T-helper 1 cell treated with Interleukin-12 subunit alpha and Interleukin-12 subunit beta and Interleukin-4 antibody, amounts not matched to agents 30 μg/mL and 1 μg/mL, for 36 hours (primary cell): ENCODE data around the gene RPIA.
"Not testable (repeated sequence)": the region's sequence is repeated elsewhere in the genome, so short reads cannot be mapped to it uniquely, and the experiment has no call there.

Experiments used
- H3K27ac Mint-ChIP-seq: one replicate; pipeline ENCODE4 v1.8.0; 2021; ENCODE audit warnings: mild to moderate bottlenecking, mixed read lengths
- H3K27me3 Mint-ChIP-seq: one replicate; pipeline ENCODE4 v1.8.0; 2021; ENCODE audit warnings: low read depth, mixed read lengths
- H3K36me3 Mint-ChIP-seq: one replicate; pipeline ENCODE4 v1.8.0; 2021; ENCODE audit warnings: low read depth, mixed read lengths
- H3K4me1 Mint-ChIP-seq: one replicate; pipeline ENCODE4 v1.8.0; 2021; ENCODE audit warnings: low read depth, mixed read lengths
- H3K4me3 Mint-ChIP-seq: one replicate; pipeline ENCODE4 v1.8.0; 2021; ENCODE audit warnings: mild to moderate bottlenecking, moderate library complexity, mixed read lengths
- H3K9me3 Mint-ChIP-seq: one replicate; pipeline ENCODE4 v1.8.0; 2021; ENCODE audit warnings: mixed read lengths

The RPIA gene

DNA sequence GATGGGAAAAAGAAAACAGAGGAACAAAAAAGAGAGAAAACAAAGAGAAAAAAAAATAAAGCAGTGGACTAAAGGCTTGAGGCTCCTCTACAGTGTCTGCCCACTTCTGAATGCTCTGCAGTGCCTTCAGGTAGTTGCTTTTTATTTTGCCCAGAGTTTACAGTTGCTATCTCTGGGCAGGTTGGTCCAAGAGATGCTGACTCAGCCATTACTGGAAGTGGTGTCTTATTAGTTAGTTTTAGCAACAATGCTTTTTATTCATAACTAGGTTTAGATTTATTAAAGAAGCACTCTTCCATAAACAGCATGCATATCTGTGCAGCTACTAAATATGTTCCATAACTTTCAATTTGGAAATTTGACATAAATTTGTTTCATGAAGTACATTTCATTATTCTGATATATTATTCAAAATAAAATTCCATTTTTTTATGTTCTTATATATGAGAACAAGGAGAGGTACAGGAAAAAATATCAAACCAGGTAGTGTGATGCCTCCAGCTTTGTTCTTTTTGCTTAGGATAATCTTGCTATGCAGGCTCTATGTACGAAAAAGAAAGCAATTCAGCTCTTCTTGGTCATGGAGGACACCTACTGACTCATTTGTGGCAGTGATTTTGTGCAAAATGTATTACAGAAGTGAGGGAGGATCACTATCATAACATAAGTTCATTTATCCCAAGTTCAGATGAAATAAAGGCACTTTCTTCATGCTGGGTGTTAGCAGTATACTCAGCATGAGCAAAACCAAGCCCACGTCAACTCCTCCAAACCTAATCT is 69.5 kb downstream of the RPIA start:
- Mint-ChIP-seq H3K27me3 (peaks cover 15% of the 10 kb centered on the region), H3K36me3 (peaks cover 12% of the 10 kb centered on the region), H3K27ac (no peak overlapping the region), H3K9me3 (peaks cover 17% of the 10 kb centered on the region), H3K4me1 (peaks cover 4% of the 10 kb centered on the region), H3K4me3 (no peak overlapping the region)

DNA sequence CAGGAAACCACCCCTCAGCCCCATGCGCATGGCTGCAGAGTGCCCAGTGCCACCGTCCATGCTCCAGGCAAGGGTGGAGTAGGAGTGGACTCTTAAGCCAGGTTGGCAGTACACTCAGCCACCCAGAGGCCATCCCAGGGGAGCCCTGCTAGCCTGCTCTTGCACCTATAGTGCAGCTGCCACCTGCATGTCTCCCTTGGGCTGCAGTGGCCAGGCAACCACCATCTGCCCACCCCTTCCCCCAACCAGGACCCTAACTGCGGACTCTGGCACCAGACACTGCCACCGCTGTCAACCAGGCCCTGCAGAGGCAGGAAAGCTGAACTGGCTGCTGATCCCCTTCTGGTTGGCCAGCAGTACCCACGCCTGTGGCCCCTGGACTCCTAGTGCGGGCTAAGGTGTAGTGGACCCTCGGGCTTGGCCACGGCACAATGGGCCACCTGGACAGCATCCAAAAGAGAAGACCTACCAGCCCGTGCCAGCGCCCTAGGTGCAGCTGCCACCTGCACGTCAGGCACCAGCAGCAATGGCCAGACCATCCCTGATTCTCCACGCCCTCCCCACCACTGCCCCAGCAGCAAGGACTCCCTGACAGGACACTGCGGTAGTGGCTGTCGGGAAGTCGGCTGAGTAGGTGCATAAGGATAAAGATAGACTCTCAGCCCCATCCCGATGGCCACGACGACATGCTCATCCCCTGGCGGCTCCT is 72.8 kb downstream of the RPIA start:
- H3K27ac Mint-ChIP-seq: no peak overlapping the region
- no peaks in the 10 kb centered on the region for H3K9me3 Mint-ChIP-seq
- H3K4me3 Mint-ChIP-seq: no peak overlapping the region
- H3K27me3 Mint-ChIP-seq: peaks cover 21% of the 10 kb centered on the region
- peaks cover 5% of the 10 kb centered on the region for H3K4me1 Mint-ChIP-seq
- no peaks in the 10 kb centered on the region for H3K36me3 Mint-ChIP-seq

DNA sequence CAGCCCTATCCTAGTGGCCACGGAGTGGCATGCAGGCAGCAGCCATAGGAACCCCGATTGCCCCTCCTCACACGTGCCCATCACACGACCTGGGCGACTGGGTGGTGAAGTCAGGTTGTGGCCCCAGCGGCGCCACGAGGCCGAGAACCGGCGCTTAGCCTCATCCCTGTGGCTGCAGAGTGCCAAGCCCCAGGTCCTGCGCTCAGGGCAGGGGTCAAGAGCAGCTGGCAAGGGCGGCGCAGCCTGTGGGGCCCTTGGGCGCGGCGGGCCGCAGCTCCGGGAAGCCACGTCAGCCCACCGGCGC is 73.3 kb downstream of the RPIA start:
- peaks cover 21% of the 10 kb centered on the region for H3K27me3 Mint-ChIP-seq
- H3K4me3 Mint-ChIP-seq: no peak overlapping the region
- H3K9me3 Mint-ChIP-seq: no peaks in the 10 kb centered on the region
- H3K27ac Mint-ChIP-seq: no peak overlapping the region
- H3K4me1 Mint-ChIP-seq: peaks cover 5% of the 10 kb centered on the region
- H3K36me3 Mint-ChIP-seq: no peaks in the 10 kb centered on the region

DNA sequence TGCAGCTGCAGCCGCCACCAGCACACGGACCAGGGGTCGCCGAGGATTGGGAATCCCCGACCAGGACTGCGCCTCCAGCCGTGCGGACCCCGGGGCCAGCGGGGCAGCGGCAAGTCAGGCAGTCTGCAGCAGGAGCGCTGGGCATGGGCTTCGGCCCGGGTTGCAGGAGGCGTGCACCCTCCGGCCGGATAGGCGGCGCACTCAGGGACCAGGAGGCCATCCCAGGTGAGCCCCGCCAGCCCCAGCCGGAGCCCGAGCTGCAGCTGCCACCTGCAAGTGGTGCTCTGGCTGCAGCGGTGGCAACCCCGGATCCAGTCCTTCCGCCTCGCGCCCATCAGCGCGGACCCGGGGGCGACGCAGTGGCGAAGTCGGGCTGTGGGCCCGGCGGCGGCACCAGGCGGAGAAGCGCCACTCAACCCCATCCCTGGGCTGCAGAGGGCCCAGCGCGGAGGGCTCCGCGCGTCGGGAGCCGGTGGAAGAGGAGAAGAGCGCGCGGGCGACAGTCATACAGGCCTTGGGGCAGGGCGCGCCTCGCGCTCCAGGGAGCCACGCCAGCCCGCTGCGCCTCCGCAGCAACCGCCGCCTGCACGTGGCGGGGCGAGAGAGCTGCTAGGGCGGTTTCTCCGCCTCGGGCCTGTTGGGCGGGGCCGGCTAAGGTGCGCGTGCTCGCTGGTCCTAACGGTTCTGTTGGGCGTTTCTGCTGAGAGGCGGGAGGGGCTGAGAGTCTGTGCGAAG is 73.8 kb downstream of the RPIA start:
- H3K36me3 Mint-ChIP-seq: no peaks in the 10 kb centered on the region

DNA sequence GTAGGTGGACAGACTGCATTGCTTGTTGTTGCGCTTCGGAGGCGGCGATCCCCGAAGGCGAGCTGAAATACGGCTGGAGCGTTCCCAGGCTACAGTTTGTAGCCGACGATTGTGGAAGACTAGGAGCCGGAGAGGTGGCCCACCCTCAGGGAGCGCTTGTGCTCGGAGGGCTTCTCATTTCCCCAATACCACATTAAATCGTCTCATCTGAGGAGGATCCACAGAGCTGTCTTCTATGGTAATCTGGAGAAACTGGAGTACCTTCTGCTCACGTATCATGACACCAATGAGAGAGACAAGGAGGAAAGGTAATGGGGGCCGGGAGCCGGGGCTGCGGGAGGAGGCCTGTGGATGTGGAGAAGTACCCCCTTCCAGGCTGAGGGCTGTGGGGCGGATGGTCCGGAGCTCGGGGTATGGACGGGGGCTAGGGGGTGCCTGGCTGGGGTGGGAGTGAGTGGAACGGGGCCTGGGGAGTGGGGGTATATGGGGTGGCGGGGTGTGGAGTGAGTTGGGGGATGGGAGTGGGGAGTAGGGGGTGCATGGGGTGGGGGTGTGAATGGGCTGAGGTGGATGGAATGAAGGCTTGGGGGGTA is 74.5 kb downstream of the RPIA start:
- H3K4me1 Mint-ChIP-seq, H3K27ac Mint-ChIP-seq, H3K36me3 Mint-ChIP-seq, H3K9me3 Mint-ChIP-seq: not testable (repeated sequence)
- Mint-ChIP-seq H3K27me3 (peaks cover 27% of the 10 kb centered on the region), H3K4me3 (peak overlapping the region; percentile 75)

More for the DNA sequence above, 73.8 kb downstream of the RPIA start:
- Mint-ChIP-seq H3K9me3 (no peaks in the 10 kb centered on the region), H3K27ac (no peak overlapping the region), H3K4me1 (peaks cover 5% of the 10 kb centered on the region), H3K27me3 (peaks cover 25% of the 10 kb centered on the region), H3K4me3 (peak overlapping the region; percentile 75)

DNA sequence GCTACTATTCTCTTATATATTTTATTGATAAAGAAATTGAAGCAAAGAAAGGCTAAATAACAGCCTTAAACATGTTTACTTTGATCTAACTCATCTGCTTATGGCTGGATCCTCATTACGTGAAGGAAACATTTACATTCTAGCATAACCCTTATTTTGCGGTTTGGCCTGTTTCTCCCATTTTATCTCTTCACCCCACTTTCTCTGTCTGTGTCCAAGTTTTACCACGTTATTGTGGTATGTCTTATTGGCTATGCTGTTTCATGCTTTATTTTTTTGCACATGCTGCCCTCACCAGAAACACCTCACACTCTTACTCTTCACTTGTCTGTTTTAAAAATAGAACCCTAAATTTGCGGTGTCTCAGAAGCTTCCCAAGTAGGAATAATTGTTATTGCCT is 78.5 kb downstream of the RPIA start:
- no peaks in the 10 kb centered on the region for H3K36me3 Mint-ChIP-seq
- no peak overlapping the region for H3K4me3 Mint-ChIP-seq
- peaks cover 20% of the 10 kb centered on the region for H3K27me3 Mint-ChIP-seq

DNA sequence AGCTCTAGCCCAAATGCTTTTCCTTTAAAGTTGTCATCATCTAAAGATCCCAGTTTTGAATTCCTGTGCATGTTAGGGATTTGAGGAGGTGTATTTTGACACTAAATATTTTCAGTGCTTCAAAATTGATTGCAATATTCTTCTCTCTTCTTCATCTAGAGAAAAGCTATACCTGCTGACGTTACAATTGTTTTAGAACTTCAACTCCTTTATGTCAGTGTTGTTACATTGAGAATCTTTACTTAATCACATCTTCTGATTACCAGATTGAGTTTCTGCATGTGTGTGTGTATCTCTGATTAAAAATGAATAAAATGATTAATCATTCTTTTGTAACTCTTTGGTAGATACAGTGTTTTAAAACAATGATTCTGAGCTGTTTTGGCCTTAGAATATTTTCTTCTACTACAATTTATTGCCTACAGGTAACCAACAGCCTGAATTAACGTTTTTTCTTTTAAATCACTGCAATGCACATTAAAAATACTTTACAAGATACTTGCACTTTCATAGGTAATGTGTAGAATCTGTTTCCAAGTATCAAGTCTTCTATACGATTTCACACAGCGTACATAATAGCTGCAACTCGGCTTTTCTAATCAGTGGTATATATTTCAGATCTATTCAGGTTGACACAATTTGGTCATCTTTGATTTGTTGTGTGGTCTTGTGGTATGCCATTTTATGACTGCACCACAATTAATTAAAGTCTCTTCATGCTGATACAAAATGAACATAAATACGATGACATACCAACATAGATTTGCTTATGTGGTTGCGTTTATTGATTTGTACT is 82.0 kb downstream of the RPIA start:
- peaks cover 19% of the 10 kb centered on the region for H3K9me3 Mint-ChIP-seq
- not testable (repeated sequence) for H3K27ac Mint-ChIP-seq, H3K4me3 Mint-ChIP-seq, H3K36me3 Mint-ChIP-seq, H3K4me1 Mint-ChIP-seq, H3K27me3 Mint-ChIP-seq

More for the DNA sequence above, 78.5 kb downstream of the RPIA start:
- Mint-ChIP-seq H3K27ac (no peak overlapping the region), H3K9me3 (peaks cover 11% of the 10 kb centered on the region), H3K4me1 (peaks cover 5% of the 10 kb centered on the region)

DNA sequence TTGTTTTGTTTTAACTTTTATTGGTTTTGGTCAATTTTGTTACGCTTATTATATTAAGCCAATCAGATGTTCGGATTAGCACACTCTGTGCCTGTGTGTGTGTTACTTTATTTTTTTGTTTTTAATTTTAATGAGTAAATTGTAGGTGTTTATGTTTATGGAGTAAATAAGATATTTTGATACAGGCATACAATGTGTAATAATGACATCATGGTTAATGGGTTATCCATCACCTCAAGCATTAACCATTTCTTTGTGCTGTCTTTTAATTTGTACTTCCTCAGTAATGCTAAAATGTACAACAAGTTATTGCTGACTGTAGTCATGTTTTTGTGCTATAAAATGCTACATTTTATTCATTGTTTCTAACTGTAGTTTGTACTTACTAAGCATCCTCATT is 97.7 kb downstream of the RPIA start:
- not testable (repeated sequence) for H3K36me3 Mint-ChIP-seq, H3K9me3 Mint-ChIP-seq, H3K4me1 Mint-ChIP-seq, H3K27ac Mint-ChIP-seq, H3K4me3 Mint-ChIP-seq, H3K27me3 Mint-ChIP-seq

DNA sequence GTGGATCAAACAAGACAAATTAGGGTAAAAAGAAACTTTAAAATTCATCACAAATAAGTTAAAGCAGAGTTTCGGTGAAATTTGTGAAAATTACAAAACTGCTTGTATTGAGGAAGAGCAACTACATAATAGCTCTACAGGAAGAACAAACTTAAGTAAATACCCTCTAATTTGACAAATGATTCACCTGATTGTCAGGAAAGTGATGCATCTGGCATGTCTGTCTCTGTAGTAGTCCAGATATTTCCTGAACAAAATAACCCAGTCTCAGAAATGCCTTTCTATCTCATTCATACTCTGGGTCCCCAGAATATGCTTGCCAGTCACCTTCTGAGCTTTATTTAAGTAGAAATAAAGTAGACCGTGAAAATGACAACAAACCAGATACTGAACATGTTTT is 104.5 kb downstream of the RPIA start:
- not testable (repeated sequence) for H3K36me3 Mint-ChIP-seq, H3K4me3 Mint-ChIP-seq, H3K27me3 Mint-ChIP-seq, H3K9me3 Mint-ChIP-seq, H3K4me1 Mint-ChIP-seq, H3K27ac Mint-ChIP-seq

DNA sequence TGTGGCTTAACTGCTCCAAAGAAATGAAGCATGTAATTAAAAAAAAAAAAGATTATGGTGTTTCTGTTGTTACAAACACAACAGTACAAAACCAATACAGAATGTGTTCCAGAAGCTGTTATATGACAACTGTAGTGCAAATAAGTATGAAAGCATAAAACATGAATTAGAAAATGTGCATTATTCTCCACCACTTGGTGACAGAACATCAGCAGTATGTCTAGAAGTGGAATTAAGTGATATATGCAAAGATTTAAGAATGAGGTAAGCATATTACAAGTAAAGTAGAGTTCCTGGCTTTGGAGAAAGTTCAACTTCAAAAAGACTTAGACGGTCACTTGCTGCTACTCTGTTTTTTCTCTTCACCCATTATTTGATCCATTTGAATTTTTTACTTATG is 105.0 kb downstream of the RPIA start:
- not testable (repeated sequence) for H3K27ac Mint-ChIP-seq, H3K36me3 Mint-ChIP-seq, H3K4me3 Mint-ChIP-seq, H3K9me3 Mint-ChIP-seq, H3K27me3 Mint-ChIP-seq, H3K4me1 Mint-ChIP-seq

DNA sequence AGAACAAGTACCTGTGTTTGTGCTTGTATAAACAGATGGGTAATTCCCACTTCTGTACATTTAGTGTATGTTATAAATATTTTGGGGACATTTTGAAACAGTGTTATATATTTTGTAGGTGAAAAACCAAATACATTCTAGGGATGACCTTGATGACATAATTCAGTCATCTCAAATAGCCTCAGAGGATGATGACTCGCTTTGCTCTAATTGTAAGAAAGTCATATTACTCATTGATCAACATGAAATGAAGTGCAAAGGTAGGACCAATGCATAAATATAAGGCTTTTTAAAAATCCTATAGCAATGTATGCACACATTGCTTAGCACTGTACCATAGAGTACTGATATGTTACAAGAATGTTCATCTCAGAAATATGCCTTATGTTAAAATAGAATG is 105.7 kb downstream of the RPIA start:
- not testable (repeated sequence) for H3K27ac Mint-ChIP-seq, H3K4me1 Mint-ChIP-seq, H3K9me3 Mint-ChIP-seq, H3K27me3 Mint-ChIP-seq, H3K4me3 Mint-ChIP-seq, H3K36me3 Mint-ChIP-seq
